Measurements from ENCODE around the gene BSG. TPM values are rescaled to one million over a fixed set of nuclear protein-coding genes. Genes with fewer than 3 reads are reported as not detected.

The BSG gene
- total RNA-seq, 1 experiment from 2014 or later, result 577 TPM

DNA sequence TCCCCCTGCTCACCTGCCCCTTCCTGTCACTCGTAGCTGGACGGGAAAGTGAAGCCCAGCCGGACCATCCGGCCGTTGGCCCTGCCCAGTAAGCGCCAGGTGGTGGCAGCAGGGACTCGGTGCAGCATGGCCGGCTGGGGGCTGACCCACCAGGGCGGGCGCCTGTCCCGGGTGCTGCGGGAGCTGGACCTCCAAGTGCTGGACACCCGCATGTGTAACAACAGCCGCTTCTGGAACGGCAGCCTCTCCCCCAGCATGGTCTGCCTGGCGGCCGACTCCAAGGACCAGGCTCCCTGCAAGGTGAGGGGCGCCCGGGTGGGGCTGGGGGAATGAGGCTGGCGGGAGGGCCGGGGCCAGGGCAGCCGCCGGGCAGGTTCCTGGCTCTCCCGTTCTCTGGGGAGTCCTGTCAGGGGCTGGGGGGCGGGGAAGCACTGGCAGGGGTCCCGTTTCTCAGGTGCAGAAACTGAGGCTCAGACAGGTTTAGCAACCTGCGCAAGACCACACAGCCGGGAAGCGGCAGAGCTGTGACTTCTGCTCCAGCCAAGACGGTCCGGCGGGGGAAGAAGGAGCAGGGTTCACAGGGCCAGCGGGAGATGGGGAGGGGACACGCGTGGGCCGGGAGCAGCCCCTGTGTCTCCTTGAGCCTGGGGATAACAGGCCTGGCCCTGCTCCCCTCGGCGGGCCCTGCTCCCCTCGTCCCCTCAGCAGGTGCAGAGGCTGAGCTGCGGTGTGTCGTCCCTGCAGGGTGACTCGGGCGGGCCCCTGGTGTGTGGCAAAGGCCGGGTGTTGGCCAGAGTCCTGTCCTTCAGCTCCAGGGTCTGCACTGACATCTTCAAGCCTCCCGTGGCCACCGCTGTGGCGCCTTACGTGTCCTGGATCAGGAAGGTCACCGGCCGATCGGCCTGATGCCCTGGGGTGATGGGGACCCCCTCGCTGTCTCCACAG is 23.2 kb upstream of the BSG start:
- Histone ChIP-seq H3K4me1 (replicated peaks) (no peaks in the 10 kb centered on the region), H3K27me3 (replicated peaks) (no peaks in the 10 kb centered on the region), H3K36me3 (no peaks in the 10 kb centered on the region), H3K4me3 (no peak overlapping the region), H3K9me3 (replicated peaks) (no peaks in the 10 kb centered on the region), H3K27ac (no peak overlapping the region)
- DNase-seq (ENCODE audit: low read depth in 1 of 2, low spot score in 2 of 2), result no peak

DNA sequence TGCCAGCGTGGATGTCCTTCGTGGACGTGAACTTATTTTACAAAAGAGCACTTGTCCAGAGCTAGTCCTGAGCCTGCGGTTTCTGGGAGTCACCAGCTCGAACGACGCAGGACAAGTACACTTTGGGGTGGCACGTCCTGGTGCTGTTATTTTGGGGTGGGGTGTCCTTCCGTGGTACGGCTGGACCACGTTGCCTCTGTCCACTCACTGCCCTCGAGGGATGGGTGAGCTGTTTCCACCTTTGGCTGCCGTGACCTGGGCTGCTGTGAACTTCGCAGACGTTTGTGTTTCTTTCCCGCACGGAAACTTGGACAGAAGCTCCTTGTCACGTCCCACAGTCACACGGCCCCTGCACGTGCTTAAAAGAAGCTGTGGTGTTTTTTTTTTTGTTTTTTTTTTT is 17.6 kb upstream of the BSG start:
- H3K4me3 ChIP-seq, result no peak overlapping the region
- no peaks in the 10 kb centered on the region for H3K9me3 ChIP-seq (replicated peaks)
- H3K36me3 ChIP-seq, result no peaks in the 10 kb centered on the region
- no peaks in the 10 kb centered on the region for H3K27me3 ChIP-seq (replicated peaks)
- DNase-seq (ENCODE audit: low read depth in 1 of 2, low spot score in 2 of 2), result no peak
- H3K4me1 ChIP-seq (replicated peaks), result no peaks in the 10 kb centered on the region
- H3K27ac ChIP-seq, result no peak overlapping the region

DNA sequence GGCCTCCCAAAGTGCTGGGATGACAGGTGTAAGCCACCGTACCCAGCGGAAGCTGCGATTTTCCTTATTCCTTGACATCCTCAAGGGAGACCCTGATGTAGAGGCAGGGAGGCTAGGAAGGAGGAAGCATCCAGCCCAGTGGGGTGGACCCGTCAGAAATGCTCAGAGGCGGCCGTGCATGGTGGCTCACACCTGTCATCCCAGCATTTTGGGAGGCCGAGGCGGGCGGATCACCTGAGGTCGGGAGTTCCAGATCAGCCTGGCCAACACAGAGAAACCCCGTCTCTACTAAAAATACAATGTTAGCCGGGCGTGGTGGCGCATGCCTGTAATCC is 17.0 kb upstream of the BSG start:
- Histone ChIP-seq H3K36me3 (no peaks in the 10 kb centered on the region), H3K27ac (no peak overlapping the region), H3K9me3 (replicated peaks) (no peaks in the 10 kb centered on the region), H3K4me3 (no peak overlapping the region), H3K4me1 (replicated peaks) (no peaks in the 10 kb centered on the region), H3K27me3 (replicated peaks) (no peaks in the 10 kb centered on the region)
- DNase-seq (ENCODE audit: low read depth in 1 of 2, low spot score in 2 of 2), result no peak

DNA sequence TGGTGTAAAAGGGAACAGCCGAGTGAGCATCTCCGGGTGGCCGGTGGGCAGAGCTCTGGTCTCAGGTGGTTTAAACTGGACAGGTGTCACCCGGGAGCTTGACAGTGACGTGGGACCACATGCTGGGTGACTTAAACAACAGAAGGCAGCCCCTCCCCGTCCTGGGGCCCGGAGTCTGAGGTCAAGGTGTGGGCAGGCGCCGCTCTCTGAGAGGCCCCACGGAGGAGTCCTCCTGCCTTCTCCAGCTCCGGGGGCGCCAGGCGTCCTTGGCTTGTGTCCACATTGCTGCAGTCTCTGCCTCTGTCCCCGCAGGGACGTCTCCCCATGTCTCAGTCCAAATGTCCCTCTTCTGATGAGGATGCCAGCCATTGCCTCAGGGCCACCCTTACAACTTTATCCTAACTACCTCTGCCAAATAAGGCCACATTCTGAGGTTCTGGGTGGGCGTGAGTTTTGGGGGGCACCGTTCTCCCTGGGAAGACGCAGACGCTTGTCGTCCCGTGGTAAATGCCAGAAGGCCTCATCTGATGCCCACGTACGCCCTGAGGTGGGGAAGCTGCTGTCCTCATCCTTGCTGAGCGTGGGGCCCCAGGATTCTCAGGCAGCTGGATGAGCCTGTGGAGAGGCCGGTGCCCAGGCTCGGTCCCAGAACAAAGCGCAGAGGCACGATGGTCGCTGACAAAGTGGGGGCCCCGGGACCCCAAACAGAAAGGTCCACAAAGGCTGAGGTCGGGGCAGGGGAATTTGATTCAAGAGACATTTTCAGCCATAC is 15.6 kb upstream of the BSG start:
- no peak overlapping the region for H3K27ac ChIP-seq
- H3K4me1 ChIP-seq (replicated peaks), result no peaks in the 10 kb centered on the region
- no peak for DNase-seq (ENCODE audit: low read depth in 1 of 2, low spot score in 2 of 2)
- no peaks in the 10 kb centered on the region for H3K27me3 ChIP-seq (replicated peaks)
- no peaks in the 10 kb centered on the region for H3K9me3 ChIP-seq (replicated peaks)
- H3K4me3 ChIP-seq, result no peak overlapping the region
- no peaks in the 10 kb centered on the region for H3K36me3 ChIP-seq

DNA sequence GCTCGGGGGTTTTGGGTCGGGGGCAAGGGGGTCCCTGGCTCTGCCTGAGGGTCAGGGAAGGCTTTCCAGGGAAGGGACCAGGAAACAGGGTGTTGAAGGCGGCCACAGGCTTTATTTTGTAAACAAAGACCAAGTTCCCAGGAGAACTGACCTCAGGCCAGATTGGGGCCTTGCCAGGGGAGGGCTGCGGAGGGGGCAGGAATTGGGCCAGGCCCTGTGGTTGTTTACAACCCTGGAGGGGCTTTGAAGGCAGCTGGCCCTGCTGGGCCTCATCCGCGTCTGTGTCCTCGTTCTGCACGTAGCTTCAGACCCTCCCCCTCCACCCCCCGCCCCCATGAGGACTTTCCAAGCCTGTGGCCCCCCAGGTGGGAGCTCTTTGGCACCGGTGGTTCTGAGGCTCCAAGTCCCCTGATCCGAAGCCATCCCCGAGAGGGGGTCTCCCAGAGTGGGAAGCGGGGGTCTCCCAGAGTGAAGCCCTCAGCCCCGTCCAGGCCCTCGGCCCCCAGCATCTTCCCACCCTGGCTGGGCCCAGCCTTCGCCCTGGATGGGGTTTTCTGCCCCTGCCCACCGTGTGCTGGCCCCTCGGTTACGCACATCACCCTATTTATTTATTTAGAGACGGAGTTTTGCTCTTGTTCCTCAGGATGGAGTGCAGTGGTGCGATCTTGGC is 13.5 kb upstream of the BSG start:
- DNase-seq (ENCODE audit: low read depth in 1 of 2, low spot score in 2 of 2), result no peak
- no peak overlapping the region for H3K4me3 ChIP-seq
- no peaks in the 10 kb centered on the region for H3K36me3 ChIP-seq

DNA sequence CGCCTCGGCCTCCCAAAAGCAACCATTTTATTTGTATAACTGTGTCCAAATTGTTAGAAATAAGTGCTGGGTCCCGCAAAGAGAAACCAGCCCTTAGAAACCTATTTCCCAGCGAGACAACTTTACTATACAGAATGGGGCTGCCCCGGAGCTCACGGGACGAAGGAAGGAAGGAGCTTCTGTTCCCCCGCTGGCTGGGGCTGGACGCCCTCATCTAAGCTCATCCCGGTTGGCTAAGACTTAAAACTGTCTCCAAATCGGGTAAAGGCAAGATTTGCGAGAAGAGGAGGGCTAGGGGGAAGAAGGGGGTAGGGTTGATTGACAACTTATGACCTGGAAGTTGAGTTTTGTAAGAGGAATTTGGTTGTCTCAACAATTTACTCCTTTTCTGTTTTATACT is 12.3 kb upstream of the BSG start:
- H3K36me3 ChIP-seq, result no peaks in the 10 kb centered on the region
- no peaks in the 10 kb centered on the region for H3K9me3 ChIP-seq (replicated peaks)
- H3K27me3 ChIP-seq (replicated peaks), result no peaks in the 10 kb centered on the region
- no peaks in the 10 kb centered on the region for H3K4me1 ChIP-seq (replicated peaks)
- DNase-seq (ENCODE audit: low read depth in 1 of 2, low spot score in 2 of 2), result no peak
- H3K4me3 ChIP-seq, result no peak overlapping the region
- no peak overlapping the region for H3K27ac ChIP-seq

More for the DNA sequence above, 13.5 kb upstream of the BSG start:
- no peak overlapping the region for H3K27ac ChIP-seq
- no peaks in the 10 kb centered on the region for H3K9me3 ChIP-seq (replicated peaks)
- no peaks in the 10 kb centered on the region for H3K27me3 ChIP-seq (replicated peaks)
- H3K4me1 ChIP-seq (replicated peaks), result no peaks in the 10 kb centered on the region

DNA sequence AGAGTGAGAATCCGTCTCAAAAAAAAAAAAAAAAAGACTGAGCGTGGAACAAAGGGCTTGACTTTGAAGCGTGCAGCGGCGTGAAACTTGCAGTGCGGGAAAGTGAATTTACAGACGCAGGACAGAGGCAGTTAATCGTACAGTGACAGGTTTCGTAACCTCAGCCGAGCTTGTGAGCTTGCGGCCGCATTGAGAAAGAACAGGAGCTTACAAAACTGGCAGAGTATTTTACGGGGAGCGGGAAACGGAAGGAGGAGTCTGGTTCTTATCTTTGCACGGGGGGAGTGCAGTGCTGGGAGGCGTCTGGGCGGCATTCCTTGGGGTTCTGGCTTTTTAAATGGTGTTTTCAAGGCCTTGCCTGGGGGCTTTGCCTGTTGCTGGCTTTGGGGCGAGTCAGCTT is 6.0 kb upstream of the BSG start:
- Histone ChIP-seq H3K27ac (no peak overlapping the region), H3K36me3 (no peaks in the 10 kb centered on the region), H3K4me1 (replicated peaks) (peaks cover 7% of the 10 kb centered on the region), H3K27me3 (replicated peaks) (no peaks in the 10 kb centered on the region), H3K9me3 (replicated peaks) (0 out of 2 replicates have a peak, but pooled peaks cover 2% of the 10 kb centered on the region), H3K4me3 (no peak overlapping the region)
- no peak for DNase-seq (ENCODE audit: low read depth in 1 of 2, low spot score in 2 of 2)

DNA sequence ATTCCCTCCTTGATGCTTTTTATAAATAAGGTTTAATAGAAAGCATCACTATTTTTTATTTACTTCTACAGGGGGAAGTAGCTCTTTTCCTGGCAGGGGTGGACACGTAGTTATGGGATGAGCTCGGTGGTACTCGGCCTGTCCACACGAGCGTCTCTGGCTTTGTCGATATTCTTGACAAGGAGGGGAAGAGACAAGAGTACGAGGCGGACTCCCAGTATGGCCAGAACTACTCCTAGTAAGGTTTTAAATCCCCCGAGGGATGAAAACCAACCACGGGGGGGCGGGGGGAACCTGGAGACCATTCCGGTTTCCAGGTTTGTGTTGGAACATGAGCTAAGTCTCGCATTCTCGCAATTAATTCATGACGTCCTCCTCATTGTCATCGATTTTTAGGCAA is 5.6 kb upstream of the BSG start:
- DNase-seq (ENCODE audit: low read depth in 1 of 2, low spot score in 2 of 2), result no peak
- Histone ChIP-seq H3K27ac (no peak overlapping the region), H3K4me3 (no peak overlapping the region)

DNA sequence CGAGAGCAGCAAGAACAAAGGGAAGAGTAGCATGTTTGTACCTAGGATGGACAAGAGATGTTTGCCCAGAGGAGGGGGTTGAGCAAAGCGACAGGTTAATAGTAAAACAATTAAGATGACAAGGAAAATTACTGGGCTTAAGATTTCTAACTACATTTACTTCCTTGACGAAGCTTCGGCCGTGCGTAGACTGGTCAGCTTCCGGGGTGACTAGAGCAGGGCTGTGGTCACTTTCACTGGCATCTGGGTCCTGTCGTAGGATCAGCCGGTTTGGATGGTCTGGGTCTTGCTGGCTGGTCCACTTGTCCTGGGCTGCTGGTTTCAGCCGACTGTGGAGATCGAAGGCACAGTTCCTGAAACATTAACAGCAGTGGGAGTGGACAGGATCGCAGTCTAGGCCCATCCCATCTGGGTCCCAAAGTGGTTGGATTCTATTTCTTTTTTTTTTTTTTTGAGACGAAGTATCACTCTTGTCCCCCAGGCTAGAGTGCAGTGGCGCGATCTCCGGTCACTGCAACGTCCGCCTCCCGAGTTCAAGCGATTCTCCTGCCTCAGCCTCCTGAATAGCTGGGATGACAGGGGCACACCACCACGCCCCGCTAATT is 5.0 kb upstream of the BSG start:
- no peak for DNase-seq (ENCODE audit: low read depth in 1 of 2, low spot score in 2 of 2)
- H3K27ac ChIP-seq, result no peak overlapping the region
- peaks cover 10% of the 10 kb centered on the region for H3K4me1 ChIP-seq (replicated peaks)
- H3K36me3 ChIP-seq, result peaks cover under 1% of the 10 kb centered on the region
- no peaks in the 10 kb centered on the region for H3K27me3 ChIP-seq (replicated peaks)
- H3K4me3 ChIP-seq, result no peak overlapping the region
- H3K9me3 ChIP-seq (replicated peaks), result 0 out of 2 replicates have a peak, but pooled peaks cover 2% of the 10 kb centered on the region

More for the DNA sequence above, 5.6 kb upstream of the BSG start:
- no peaks in the 10 kb centered on the region for H3K36me3 ChIP-seq
- peaks cover 10% of the 10 kb centered on the region for H3K4me1 ChIP-seq (replicated peaks)
- H3K9me3 ChIP-seq (replicated peaks), result 0 out of 2 replicates have a peak, but pooled peaks cover 2% of the 10 kb centered on the region
- H3K27me3 ChIP-seq (replicated peaks), result no peaks in the 10 kb centered on the region

DNA sequence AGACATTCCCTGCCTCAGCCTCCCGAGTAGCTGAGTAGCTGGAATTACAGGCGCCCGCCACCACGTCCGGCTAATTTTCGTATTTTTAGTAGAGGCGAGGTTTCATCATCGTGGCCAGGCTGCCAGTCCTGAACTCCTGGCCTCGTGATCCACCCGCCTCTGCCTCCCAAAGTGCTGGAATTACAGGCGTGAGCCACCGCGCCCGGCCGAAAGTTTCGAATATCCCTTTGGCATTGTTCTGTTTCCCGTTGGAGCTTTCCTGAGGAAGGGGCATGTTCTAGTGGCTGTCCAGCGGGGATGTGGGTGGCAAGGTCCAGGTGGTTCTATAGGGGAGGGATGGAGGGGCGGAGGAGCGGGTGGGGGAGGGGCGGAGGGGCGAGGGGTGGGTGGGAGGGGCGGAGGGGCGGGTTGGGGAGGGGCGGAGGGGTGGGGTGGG is 2.1 kb upstream of the BSG start:
- H3K36me3 ChIP-seq, result peaks cover 12% of the 10 kb centered on the region
- H3K27ac ChIP-seq, result no peak overlapping the region
- no peaks in the 10 kb centered on the region for H3K27me3 ChIP-seq (replicated peaks)
- no peak overlapping the region for H3K4me3 ChIP-seq
- peaks cover 22% of the 10 kb centered on the region for H3K4me1 ChIP-seq (replicated peaks)
- DNase-seq (ENCODE audit: low read depth in 1 of 2, low spot score in 2 of 2), result no peak
- 0 out of 2 replicates have a peak, but pooled peaks cover 2% of the 10 kb centered on the region for H3K9me3 ChIP-seq (replicated peaks)

DNA sequence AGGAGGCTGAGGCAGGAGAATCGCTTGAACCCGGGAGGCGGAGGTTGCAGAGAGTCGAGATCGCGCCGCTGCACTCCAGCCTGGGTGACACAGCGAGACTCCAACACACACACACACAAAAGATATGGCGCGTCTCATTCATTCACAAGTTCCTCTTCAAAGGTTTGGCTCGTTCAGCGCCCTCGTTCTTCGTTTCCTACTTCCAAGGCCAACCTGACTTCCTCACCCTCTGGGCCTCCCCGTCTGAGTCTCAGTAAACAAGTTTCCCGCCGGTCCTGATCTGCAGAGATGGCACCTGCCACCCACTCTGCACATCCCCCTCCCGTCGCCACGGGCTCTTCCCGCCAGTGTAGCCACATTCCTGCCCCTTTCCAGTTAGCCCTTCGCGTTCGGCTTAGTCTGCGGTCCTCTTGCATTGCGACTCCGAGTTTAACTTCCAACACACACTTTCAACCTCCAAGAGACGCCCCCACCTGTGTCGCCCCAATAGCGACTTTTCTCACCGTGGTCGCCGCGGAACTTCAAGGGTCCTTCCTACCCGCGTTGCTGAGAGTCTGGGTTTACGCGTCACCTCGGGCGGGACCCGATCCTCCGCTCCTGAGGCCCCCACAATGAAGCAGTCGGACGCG is 1.3 kb upstream of the BSG start:
- Histone ChIP-seq H3K27ac (no peak overlapping the region), H3K36me3 (peaks cover 13% of the 10 kb centered on the region), H3K4me1 (replicated peaks) (peaks cover 24% of the 10 kb centered on the region), H3K4me3 (peak overlapping the region; percentile 92), H3K27me3 (replicated peaks) (no peaks in the 10 kb centered on the region), H3K9me3 (replicated peaks) (0 out of 2 replicates have a peak, but pooled peaks cover 2% of the 10 kb centered on the region)
- DNase-seq (ENCODE audit: low read depth in 1 of 2, low spot score in 2 of 2), result no peak

DNA sequence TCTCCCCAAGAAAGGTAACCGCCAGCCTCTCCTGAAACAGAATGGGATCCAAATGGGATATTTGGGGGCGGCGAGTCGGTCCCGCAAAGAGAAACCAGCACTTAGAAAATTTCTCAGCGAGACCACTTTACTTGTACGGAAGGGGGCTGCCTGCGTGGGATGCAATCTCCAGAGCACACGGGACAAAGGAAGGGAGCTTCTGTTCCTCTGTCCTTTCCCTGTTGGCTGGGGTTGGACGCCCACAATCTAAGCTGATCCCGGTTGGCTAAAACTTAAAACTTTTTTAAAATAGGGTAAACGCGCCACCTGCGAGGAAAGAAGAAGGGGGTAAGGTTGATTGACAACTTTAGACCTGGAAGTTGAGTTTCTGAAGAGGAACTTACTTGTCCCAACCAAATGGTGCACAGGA is 826 bp upstream of the BSG start:
- H3K27me3 ChIP-seq (replicated peaks), result no peaks in the 10 kb centered on the region
- H3K4me3 ChIP-seq, result peak overlapping the region; percentile 92
- peaks cover 27% of the 10 kb centered on the region for H3K4me1 ChIP-seq (replicated peaks)
- DNase-seq (ENCODE audit: low read depth in 1 of 2, low spot score in 2 of 2), result no peak
- peaks cover 17% of the 10 kb centered on the region for H3K36me3 ChIP-seq
- no peak overlapping the region for H3K27ac ChIP-seq
- 0 out of 2 replicates have a peak, but pooled peaks cover 2% of the 10 kb centered on the region for H3K9me3 ChIP-seq (replicated peaks)

Measured in SJSA1 (cell line).